K562 (cell line): ENCODE results near the gene FCHO1.

Experiments used
- CCNT2 ChIP-seq: IDR thresholded peaks from 2 replicates; pipeline ENCODE4 v1.6.1; 2011; ENCODE audit warnings: borderline replicate concordance, low read depth, mild to moderate bottlenecking, moderate library complexity, mixed read lengths, low read length; ENCODE audit not compliant: insufficient read length; ENCODE audit errors: extremely low read depth
- EP300 ChIP-seq: IDR thresholded peaks from 2 replicates; pipeline ENCODE4 v1.6.1; 2012; ENCODE audit warnings: low read length, improper control_type of control experiment
- EZH2 ChIP-seq: IDR thresholded peaks from 2 replicates; pipeline ENCODE4 v1.6.1; 2012; ENCODE audit warnings: low read depth, mild to moderate bottlenecking, inconsistent platforms, low read length, borderline replicate concordance
- MCM3 ChIP-seq: fragments of 450-650 bp; IDR thresholded peaks from 2 replicates; pipeline ENCODE4 v1.6.1; 2016
- NR1H2 ChIP-seq: sonication (generic); formaldehyde crosslinking; IDR thresholded peaks from 2 replicates; pipeline ENCODE4 v1.4.0; 2020; ENCODE audit warnings: mild to moderate bottlenecking, missing genetic modification reagents
- POLR2AphosphoS5 ChIP-seq: IDR thresholded peaks from 2 replicates; pipeline ENCODE4 v1.6.1; 2011; ENCODE audit warnings: mild to moderate bottlenecking, low read depth, low read length, moderate library complexity; ENCODE audit not compliant: control insufficient read depth, insufficient read depth
- SETDB1 ChIP-seq: IDR thresholded peaks from one replicate; pipeline ENCODE4 v1.6.1; 2012; ENCODE audit warnings: low read length, control low read depth, inconsistent platforms
- SREBF1 ChIP-seq: fragments of 150-350 bp; IDR thresholded peaks from 2 replicates; pipeline ENCODE4 v1.6.1; 2014; ENCODE audit warnings: antibody characterized with exemption, low read depth, low read length, borderline replicate concordance
- TAF9B ChIP-seq: fragments of 450-650 bp; IDR thresholded peaks from 2 replicates; pipeline ENCODE4 v1.6.1; 2018; ENCODE audit warnings: mild to moderate bottlenecking; ENCODE audit not compliant: partially characterized antibody
- ZNF551 ChIP-seq: fragments of 250-450 bp; sonication (Bioruptor Pico); IDR thresholded peaks from 2 replicates; pipeline ENCODE4 v1.5.0; 2021; ENCODE audit warnings: mild to moderate bottlenecking, moderate library complexity
- TF ChIP-seq, protein P1 (sequence below): fragments of 250-450 bp; sonication (Bioruptor Pico); IDR thresholded peaks from 2 replicates; pipeline ENCODE4 v1.4.0; 2020
- TF ChIP-seq, protein P2 (sequence below), 3 experiments: fragments of 200-800 bp in 1 of 3; fragments of 250-450 bp in 1 of 3; fragments of 450-650 bp in 1 of 3; sonication (Bioruptor Pico) in 1 of 3; sonication (Bioruptor generic) in 1 of 3; formaldehyde crosslinking in 1 of 3; IDR thresholded peaks; 2 replicates each; pipeline versions ENCODE4 v1.6.1 to v1.8.0; 2016 to 2022; ENCODE audit warnings: mild to moderate bottlenecking in 2 of 3, missing genetic modification characterization in 2 of 3, missing compliant biosample characterization in 1 of 3, moderate library complexity in 1 of 3

DNA sequence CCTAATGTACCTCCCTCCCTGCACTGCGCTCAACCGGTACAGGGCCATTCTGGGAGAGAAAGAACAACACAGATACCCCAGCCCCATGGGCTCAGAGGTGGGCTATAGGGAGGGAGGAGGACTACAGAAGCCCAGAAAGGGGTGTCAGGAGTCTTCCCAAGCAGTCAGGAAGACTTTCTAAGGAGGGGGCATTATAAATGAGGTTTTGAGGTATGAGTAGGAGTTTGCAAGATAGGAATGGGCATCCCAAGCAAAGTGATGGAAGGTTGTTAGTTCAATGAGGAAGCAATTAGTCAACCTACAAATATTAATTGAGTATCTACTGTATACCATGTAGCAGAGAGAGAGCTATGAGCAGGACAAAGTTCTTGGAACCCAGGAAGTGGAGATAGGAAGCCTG is 37.4 kb downstream of the FCHO1 start:
- TF ChIP-seq POLR2AphosphoS5 (no peak), SETDB1 (no peak), SREBF1 (no peak), EZH2 (no peak), TAF9B (no peak), EP300 (no peak), NR1H2 (no peak), ZNF551 (CRISPR knock-in tag) (no peak), MCM3 (no peak), CCNT2 (no peak)
- TF ChIP-seq, protein P1, sequence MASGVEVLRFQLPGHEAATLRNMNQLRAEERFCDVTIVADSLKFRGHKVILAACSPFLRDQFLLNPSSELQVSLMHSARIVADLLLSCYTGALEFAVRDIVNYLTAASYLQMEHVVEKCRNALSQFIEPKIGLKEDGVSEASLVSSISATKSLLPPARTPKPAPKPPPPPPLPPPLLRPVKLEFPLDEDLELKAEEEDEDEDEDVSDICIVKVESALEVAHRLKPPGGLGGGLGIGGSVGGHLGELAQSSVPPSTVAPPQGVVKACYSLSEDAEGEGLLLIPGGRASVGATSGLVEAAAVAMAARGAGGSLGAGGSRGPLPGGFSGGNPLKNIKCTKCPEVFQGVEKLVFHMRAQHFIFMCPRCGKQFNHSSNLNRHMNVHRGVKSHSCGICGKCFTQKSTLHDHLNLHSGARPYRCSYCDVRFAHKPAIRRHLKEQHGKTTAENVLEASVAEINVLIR (CRISPR knock-in tag) = no peak
- TF ChIP-seq, protein P2, sequence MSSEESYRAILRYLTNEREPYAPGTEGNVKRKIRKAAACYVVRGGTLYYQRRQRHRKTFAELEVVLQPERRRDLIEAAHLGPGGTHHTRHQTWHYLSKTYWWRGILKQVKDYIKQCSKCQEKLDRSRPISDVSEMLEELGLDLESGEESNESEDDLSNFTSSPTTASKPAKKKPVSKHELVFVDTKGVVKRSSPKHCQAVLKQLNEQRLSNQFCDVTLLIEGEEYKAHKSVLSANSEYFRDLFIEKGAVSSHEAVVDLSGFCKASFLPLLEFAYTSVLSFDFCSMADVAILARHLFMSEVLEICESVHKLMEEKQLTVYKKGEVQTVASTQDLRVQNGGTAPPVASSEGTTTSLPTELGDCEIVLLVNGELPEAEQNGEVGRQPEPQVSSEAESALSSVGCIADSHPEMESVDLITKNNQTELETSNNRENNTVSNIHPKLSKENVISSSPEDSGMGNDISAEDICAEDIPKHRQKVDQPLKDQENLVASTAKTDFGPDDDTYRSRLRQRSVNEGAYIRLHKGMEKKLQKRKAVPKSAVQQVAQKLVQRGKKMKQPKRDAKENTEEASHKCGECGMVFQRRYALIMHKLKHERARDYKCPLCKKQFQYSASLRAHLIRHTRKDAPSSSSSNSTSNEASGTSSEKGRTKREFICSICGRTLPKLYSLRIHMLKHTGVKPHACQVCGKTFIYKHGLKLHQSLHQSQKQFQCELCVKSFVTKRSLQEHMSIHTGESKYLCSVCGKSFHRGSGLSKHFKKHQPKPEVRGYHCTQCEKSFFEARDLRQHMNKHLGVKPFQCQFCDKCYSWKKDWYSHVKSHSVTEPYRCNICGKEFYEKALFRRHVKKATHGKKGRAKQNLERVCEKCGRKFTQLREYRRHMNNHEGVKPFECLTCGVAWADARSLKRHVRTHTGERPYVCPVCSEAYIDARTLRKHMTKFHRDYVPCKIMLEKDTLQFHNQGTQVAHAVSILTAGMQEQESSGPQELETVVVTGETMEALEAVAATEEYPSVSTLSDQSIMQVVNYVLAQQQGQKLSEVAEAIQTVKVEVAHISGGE (CRISPR knock-in tag; IDR thresholded peaks at IDR 0.05) = no peak
